Heart left ventricle (tissue), 16 donors: ENCODE results near the gene S1PR2. TPM values are rescaled to one million over a fixed set of nuclear protein-coding genes. Genes with fewer than 3 reads are reported as not detected.

Source experiments
- ATAC-seq, 4 donors: fragments of 200-7000 bp; cut with Tn5 transposase; one replicate each; pipeline ENCODE4 v1.9.1; 2020 to 2022; ENCODE audit warnings: moderate library complexity in 4 of 4, mild to moderate bottlenecking in 3 of 4, moderate number of reproducible peaks in 1 of 4
- DNase-seq, 5 donors: peaks; one replicate each; pipeline ENCODE4 v3.0.0-alpha.2; 2020
- H3K27ac ChIP-seq, 12 donors: fragments of 200-600 bp; sonication (generic) in 4 of 12; one replicate each; pipeline versions ENCODE4 v1.5.0 to v1.8.0; 2016 to 2022; ENCODE audit warnings: mild to moderate bottlenecking in 2 of 12
- H3K27me3 ChIP-seq, 9 donors: fragments of 200-600 bp; sonication (generic) in 2 of 9; one replicate each; pipeline versions ENCODE4 v1.5.1 to v1.8.0; 2016 to 2022; ENCODE audit warnings: mild to moderate bottlenecking in 3 of 9
- H3K36me3 ChIP-seq, 9 donors: fragments of 200-600 bp; sonication (generic) in 2 of 9; one replicate each; pipeline versions ENCODE4 v1.5.0 to v1.8.0; 2018 to 2022; ENCODE audit warnings: mild to moderate bottlenecking in 2 of 9
- H3K4me1 ChIP-seq, 12 donors: fragments of 200-600 bp; sonication (generic) in 4 of 12; one replicate each; pipeline versions ENCODE4 v1.5.0 to v1.8.0; 2016 to 2022; ENCODE audit warnings: mild to moderate bottlenecking in 3 of 12
- H3K4me3 ChIP-seq, 12 donors: fragments of 200-600 bp; sonication (generic) in 4 of 12; one replicate each; pipeline versions ENCODE4 v1.5.0 to v1.8.0; 2017 to 2022; ENCODE audit warnings: mild to moderate bottlenecking in 9 of 12, moderate library complexity in 4 of 12
- H3K9me3 ChIP-seq, 12 donors: fragments of 200-600 bp; sonication (generic) in 4 of 12; one replicate each; pipeline versions ENCODE4 v1.5.0 to v1.8.0; 2016 to 2022; ENCODE audit warnings: mild to moderate bottlenecking in 1 of 12
- CTCF ChIP-seq, 12 donors: fragments of 200-600 bp; sonication (generic) in 4 of 12; IDR thresholded peaks; one replicate each; pipeline versions ENCODE4 v1.5.0 to v1.8.0; 2018 to 2022; ENCODE audit warnings: antibody characterized with exemption in 12 of 12, mild to moderate bottlenecking in 5 of 12
- POLR2A ChIP-seq, 2 donors: fragments of 450-650 bp; IDR thresholded peaks; one replicate each; pipeline ENCODE4 v1.6.1; 2017; ENCODE audit warnings: antibody characterized with exemption in 2 of 2, mild to moderate bottlenecking in 2 of 2, moderate library complexity in 2 of 2
- WGBS, 4 donors: extraction: QIAGEN DNeasy Blood & Tissue Kit in 2 of 4; methylation state at CpG; one replicate each; pipeline versions ENCODE4 v1.1.5 to v1.1.7; 2013 to 2018; 5-methylcytosine and 5-hydroxymethylcytosine counted together
- intact Hi-C, 10 donors: fragments of 100-400 bp; cut with DNase I; formaldehyde crosslinking; loops; one replicate each; pipeline versions ENCODE4 v1.11.1 to v1.14.2; 2022
- polyA plus RNA-seq, 2 donors: library from polyadenylated mRNA; stranded (reverse); fragments of 200-250 nt; gene quantifications; one replicate each; pipeline ENCODE4 v1.2.3, GENCODE V29; 2013
- total RNA-seq, 9 donors: library from RNA; depleted of rRNA in 2 of 9; stranded (reverse); fragments of >200 nt in 2 of 9; fragmentation: NEBNext Ultra II Directional in 3 of 9; extraction: Animal tissue kit (Norgen Biotek cat#: 25700) in 3 of 9; gene quantifications; one replicate each; pipeline versions ENCODE4 v1.1.0 to v1.2.4, GENCODE V29; 2016 to 2023
- donor health status: ischemic (EF 13 %, LVEDD 7.1; RV severe dilation, severe dysfunction).
- donor health status: healthy with polysubstance abuse.
- donor health status: DM: no; HTN: yes; CAD: no.
- donor health status: DM: no; HTN: no; CAD: no.
- donor health status: ischemic (EF 25% LVEDD 6.9; RV normal size, moderate dysfunction).
- donor health status: ischemic (EF 25% LVEDD 5.7; RV mildly dilated, moderate dysfunction).
- donor health status: healthy.
- donor health status: DM: yes; HTN: yes; CAD: no.
- donor health status: ischemic (EF 35%, LVEDD 5.7; RV mildly dilated, moderate dysfunction).
- donor health status: nonischemic (EF 11% LVEDD 7.7; RV severe dilation, severe dysfunction).
- donor health status: DM: yes; HTN: yes; CAD: no.
- donor health status: PGD.
- donor health status: ischemic (EF 29% LVEDD 5.4; RV normal size, mild dysfunction).
- donor health status: nonischemic (EF 23%, LVEDD 6.1; RV moderate dilation, normal function).

The S1PR2 gene
- total and polyA plus RNA-seq, 11 donors = 1.0 to 14.2 (median 4.3) TPM

GRCh38 chr19:10274589-10274988 is 43.5 kb upstream of the S1PR2 start:
- Histone ChIP-seq H3K36me3 (peaks cover 0 to 60% (median 20%) of the 10 kb centered on the region in 9 donors), H3K27me3 (peaks cover 0 to 21% (median 3%) of the 10 kb centered on the region in 9 donors), H3K9me3 (no peaks in the 10 kb centered on the region), H3K4me3 (peak overlapping the region in 1 of 12 donors; percentile 78), H3K27ac (no peak overlapping the region), H3K4me1 (peaks cover 0 to 64% (median 8%) of the 10 kb centered on the region in 12 donors)
- DNase-seq = no peak
- WGBS, 4 donors = 82 to 87% (median 84%) methylated on average over 10 of the region's 10 CpGs
- TF ChIP-seq CTCF (IDR thresholded peaks at IDR 0.05) (no peak), POLR2A (IDR thresholded peaks at IDR 0.05) (no peak)
- ATAC-seq = no peak
- intact Hi-C loops = loop anchor here in 2 of 10 donors (5.0 kb wide), 1 partner anchor 58 kb away; the partner anchor contains the start of gene RAVER1 (in 2 of the 2)

GRCh38 chr19:10271543-10272086 is 40.5 kb upstream of the S1PR2 start:
- peaks cover 0 to 74% (median 17%) of the 10 kb centered on the region in 12 donors for H3K4me1 ChIP-seq
- ATAC-seq (no peak), DNase-seq (peak in 1 of 5 donors; percentile 30)
- peaks cover 0 to 23% (median 3%) of the 10 kb centered on the region in 9 donors for H3K27me3 ChIP-seq
- intact Hi-C loops = loop anchor here in 2 of 10 donors (5.0 kb wide), 1 partner anchor 61 kb away; the partner anchor contains the start of gene RAVER1 (in 2 of the 2)
- H3K27ac ChIP-seq = peak overlapping the region in 11 of 12 donors; percentile 77 to 99 (median 89)
- H3K9me3 ChIP-seq = no peaks in the 10 kb centered on the region
- no peak for TF ChIP-seq CTCF (IDR thresholded peaks at IDR 0.05)
- no peak for TF ChIP-seq POLR2A (IDR thresholded peaks at IDR 0.05)
- peaks cover 0 to 30% (median 11%) of the 10 kb centered on the region in 9 donors for H3K36me3 ChIP-seq
- 26 to 41% (median 32%) methylated on average over 12 of the region's 12 CpGs for whole genome bisulfite sequencing, 4 donors
- peak overlapping the region; percentile 19 to 78 (median 60) for H3K4me3 ChIP-seq

GRCh38 chr19:10270616-10271394 is 39.7 kb upstream of the S1PR2 start, which contains the start of gene ICAM1:
Gene ICAM1, plus strand, starts transcription at chr19:10271120. Its CDS starts 40 bp downstream, at chr19:10271160.
- Histone ChIP-seq H3K4me3 (peak within 1 kb of the TSS; percentile 19 to 78 (median 60)), H3K9me3 (no peaks in the 10 kb centered on the region), H3K36me3 (peaks cover 0 to 22% (median 8%) of the 10 kb centered on the region in 9 donors), H3K4me1 (peaks cover 0 to 70% (median 17%) of the 10 kb centered on the region in 12 donors), H3K27me3 (peaks cover 0 to 23% (median 3%) of the 10 kb centered on the region in 9 donors), H3K27ac (peak within 1 kb of the TSS; percentile 69 to 99 (median 88))
- WGBS, 4 donors = 2 to 4% (median 3%) methylated on average over 30 to 51 of the region's 51 CpGs
- peak in 1 of 2 donors; percentile 62 for TF ChIP-seq POLR2A (IDR thresholded peaks at IDR 0.05)
- TF ChIP-seq CTCF (IDR thresholded peaks at IDR 0.05) = peak in 2 of 12 donors; percentile 9 to 24
- peak; percentile 84 to 91 (median 87) for DNase-seq
- intact Hi-C loops = loop anchor here in 4 of 10 donors (1.0 to 5.0 kb wide), 3 partner anchors 61 to 63 kb away; partner anchors contain the start of gene RAVER1 (in 3 of the 4)
- peak; percentile 35 to 74 (median 72) for ATAC-seq
